Right ventricle myocardium inferior (tissue), 1 donor: ENCODE results near the gene EPAS1. TPM values are rescaled to one million over a fixed set of nuclear protein-coding genes. Genes with fewer than 3 reads are reported as not detected.
"Not testable (repeated sequence)": the region's sequence is repeated elsewhere in the genome, so short reads cannot be mapped to it uniquely, and the experiment has no call there.

Experiments
- ATAC-seq: fragments of 200-7000 bp; cut with Tn5 transposase; one replicate; pipeline ENCODE4 v1.9.1; 2020; ENCODE audit warnings: mild to moderate bottlenecking, moderate library complexity
- DNase-seq: peaks from one replicate; pipeline ENCODE4 v3.0.0; 2021; ENCODE audit errors: missing footprints
- intact Hi-C: fragments of 100-400 bp; cut with DNase I; formaldehyde crosslinking; loops from one replicate; pipeline ENCODE4 v1.11.0; 2022
- total RNA-seq: library from RNA; stranded (reverse); fragmentation: NEBNext Ultra II Directional; extraction: Animal tissue kit (Norgen Biotek cat#: 25700); gene quantifications from one replicate; pipeline ENCODE4 v1.2.1, GENCODE V29; 2021
- donor health status: DM: no; HTN: yes; CAD: no; lungs with severe emphysema.

The EPAS1 gene
- total RNA-seq, 1 donor from 2014 or later = 205 TPM

DNA sequence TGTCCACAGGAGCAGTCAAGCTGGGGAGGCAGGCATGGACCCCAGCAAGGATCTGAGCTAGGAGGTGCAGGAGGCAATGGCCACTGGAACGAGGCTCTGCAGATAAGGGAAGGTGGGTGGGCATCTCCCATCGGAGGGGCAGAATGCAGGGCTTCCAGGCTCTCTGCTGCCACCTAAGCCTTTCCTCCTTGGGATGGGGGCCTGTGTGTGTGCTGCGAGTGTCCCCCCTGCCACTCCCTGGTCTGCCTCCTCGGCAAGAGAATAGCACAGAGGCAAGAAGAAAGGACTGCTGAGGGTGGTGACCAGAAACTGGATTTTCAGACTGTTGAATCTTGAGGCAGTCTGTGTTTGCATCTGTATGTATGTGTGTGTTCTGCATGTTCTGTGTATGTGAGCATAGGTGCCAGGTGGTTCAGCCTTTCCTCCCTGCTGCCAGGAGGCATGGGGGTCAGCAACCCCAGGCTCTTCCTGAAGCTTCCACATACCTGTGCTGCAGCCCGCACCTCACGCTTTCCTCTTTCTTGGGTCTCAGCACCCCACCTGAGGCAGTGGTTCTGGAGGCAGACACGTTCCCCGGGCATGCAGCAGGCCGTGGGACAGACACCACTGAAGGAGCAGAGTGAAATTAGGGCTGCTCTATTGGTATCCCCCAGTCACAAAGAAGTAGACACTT, 86.7 kb downstream of the EPAS1 start:
- no peak for ATAC-seq
- intact Hi-C loops = no loop called here
- DNase-seq = no peak

- intact Hi-C loops = no loop called here
- ATAC-seq (no peak), DNase-seq (no peak)
Observed at GRCh38 chr2:46384457-46384815, 87.2 kb downstream of the EPAS1 start.

GRCh38 chr2:46385786-46386577, 88.8 kb downstream of the EPAS1 start:
- ATAC-seq (no peak), DNase-seq (no peak)
- intact Hi-C loops = no loop called here

GRCh38 chr2:46386763-46387162, 89.6 kb downstream of the EPAS1 start:
- intact Hi-C loops = no loop called here
- no peak for DNase-seq

DNA sequence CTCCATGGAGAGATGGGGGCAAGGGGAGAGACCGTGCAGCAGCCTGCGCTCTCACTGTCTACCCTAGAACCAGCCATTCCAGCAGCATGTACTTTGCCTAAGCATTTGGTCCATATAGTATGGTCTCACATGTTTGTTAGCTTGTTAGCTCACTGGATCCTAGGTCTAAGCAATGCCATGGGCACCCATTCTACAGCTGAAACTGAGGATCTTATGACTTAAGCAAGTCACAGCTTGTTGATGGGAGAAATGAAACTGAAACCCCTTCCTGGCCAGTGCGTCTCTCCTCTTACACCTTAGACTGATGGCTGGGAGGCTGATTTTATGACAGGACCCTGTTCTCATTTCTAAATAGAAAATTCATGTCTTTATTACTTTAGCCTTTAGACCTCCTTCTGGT, 90.1 kb downstream of the EPAS1 start:
- DNase-seq (no peak), ATAC-seq (no peak)
- intact Hi-C loops = no loop called here

More at GRCh38 chr2:46386763-46387162, 89.6 kb downstream of the EPAS1 start:
- no peak for ATAC-seq

GRCh38 chr2:46387886-46388515, 90.8 kb downstream of the EPAS1 start:
- intact Hi-C loops = no loop called here
- no peak for DNase-seq
- ATAC-seq = no peak

GRCh38 chr2:46388881-46389280, 91.7 kb downstream of the EPAS1 start:
- intact Hi-C loops = no loop called here
- DNase-seq (no peak), ATAC-seq (peak; percentile 71)

DNA sequence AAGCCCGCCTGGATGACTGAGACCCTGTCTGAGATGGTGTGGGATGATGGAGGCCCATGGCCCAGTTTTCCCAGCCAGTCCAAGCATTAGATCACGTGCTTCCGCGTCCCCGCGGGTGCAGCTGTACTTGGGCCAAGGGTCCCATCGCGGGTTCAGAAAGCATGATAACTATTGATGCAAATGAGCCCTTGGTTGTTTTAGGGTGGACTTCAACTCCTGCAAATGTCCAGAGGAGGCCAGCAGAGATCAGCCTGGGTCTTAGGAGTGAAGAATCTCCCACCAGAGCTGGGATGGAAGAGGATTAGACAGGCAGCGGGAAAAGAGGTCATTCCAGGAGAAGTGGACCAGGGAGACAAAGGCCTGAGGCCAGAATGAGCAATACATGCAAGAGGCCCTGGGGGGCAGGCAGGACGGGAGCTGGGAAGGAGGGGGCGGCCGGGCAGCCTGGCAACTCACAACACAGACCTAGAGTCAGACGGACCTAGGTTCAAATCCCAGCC, 92.3 kb downstream of the EPAS1 start:
- intact Hi-C loops = no loop called here
- ATAC-seq (peak; percentile 43), DNase-seq (peak; percentile 75)

- intact Hi-C loops = loop anchor here (5.0 kb wide), 1 partner anchor 47 kb away; no protein-coding TSS in a partner anchor
- no peak for ATAC-seq
- DNase-seq = no peak
Observed at GRCh38 chr2:46390036-46390435, 92.8 kb downstream of the EPAS1 start.

DNA sequence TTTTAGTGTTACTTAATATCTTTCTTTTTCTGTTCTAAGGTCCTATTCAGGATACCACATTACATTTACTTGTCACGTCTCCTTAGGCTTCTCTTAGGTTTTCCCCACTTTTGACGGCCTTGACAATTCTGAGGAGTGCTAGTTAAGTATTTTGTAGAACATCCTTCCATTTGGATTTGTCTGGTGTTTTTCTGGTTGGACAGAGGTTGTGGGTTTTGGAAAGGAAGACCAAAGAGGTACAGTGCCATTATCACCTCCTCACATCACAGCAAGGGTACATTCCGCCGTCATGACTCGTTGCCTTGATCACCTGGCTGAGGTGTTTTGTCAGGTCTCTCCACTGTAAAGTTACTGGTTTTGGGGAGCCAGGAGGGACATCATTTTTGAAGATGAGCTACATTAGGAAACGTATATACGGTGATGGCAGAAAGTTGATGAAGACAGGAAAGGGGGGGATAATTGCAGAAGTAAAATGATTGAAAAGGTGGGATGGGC, 93.7 kb downstream of the EPAS1 start:
- intact Hi-C loops = loop anchor here (5.0 kb wide), 1 partner anchor 46 kb away; no protein-coding TSS in a partner anchor
- ATAC-seq = no peak

GRCh38 chr2:46392561-46393346, 95.5 kb downstream of the EPAS1 start:
- DNase-seq = no peak
- intact Hi-C loops = loop anchor here (5.0 kb wide), 1 partner anchor 45 kb away; no protein-coding TSS in a partner anchor
- ATAC-seq = no peak

More for the DNA sequence above, 93.7 kb downstream of the EPAS1 start:
- DNase-seq = no peak

DNA sequence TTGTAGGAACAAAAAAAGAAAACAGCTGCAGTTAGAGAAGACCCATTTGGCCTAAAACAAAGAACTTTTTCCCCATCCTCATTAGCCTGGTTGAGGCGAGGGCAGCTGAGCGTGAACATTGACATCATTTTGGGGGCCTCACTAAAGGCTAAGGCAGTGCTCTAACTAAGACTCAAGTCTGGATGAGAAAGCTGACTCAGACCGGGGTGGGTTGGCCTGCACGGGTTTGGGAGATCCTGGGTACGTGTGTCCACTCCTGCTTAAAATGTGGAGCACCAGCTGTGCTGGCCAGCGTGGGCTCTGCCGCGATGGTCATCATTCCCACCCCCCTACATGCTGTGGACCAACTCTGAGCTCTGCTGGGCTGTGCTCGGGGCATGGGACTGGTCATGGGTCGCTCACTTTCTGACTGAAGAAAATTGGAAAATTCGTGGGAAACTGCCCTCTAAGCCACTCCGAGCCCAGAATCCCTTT, 96.2 kb downstream of the EPAS1 start:
- DNase-seq (no peak), ATAC-seq (no peak)
- intact Hi-C loops = loop anchor here (5.0 kb wide), 1 partner anchor 44 kb away; no protein-coding TSS in a partner anchor

GRCh38 chr2:46393865-46394264, 96.7 kb downstream of the EPAS1 start:
- ATAC-seq = no peak
- intact Hi-C loops = loop anchor here (5.0 kb wide), 1 partner anchor 43 kb away; no protein-coding TSS in a partner anchor
- DNase-seq = no peak

GRCh38 chr2:46394649-46395510, 97.7 kb downstream of the EPAS1 start:
- intact Hi-C loops = loop anchor here (5.0 kb wide), 1 partner anchor 42 kb away; no protein-coding TSS in a partner anchor
- DNase-seq (no peak), ATAC-seq (no peak)

DNA sequence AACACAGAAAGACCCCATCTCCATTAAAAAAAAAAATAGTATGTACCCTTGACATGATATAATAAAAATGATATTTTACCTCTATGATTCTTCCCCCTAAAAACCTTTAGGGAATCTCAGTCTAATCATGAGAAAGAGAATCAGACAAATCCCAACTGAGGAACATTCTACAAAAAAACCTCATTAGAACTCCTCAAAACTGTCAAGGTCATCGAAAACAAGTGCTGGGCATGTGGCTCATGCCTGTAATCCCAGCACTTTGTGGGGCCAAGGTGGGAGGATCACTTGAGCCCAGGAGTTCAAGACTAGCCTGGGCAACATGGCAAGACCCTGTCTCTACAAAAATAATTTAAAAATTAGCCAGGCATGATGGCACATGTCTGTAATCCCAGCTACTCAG, 98.5 kb downstream of the EPAS1 start:
- DNase-seq, intact Hi-C loops, ATAC-seq: not testable (repeated sequence)

DNA sequence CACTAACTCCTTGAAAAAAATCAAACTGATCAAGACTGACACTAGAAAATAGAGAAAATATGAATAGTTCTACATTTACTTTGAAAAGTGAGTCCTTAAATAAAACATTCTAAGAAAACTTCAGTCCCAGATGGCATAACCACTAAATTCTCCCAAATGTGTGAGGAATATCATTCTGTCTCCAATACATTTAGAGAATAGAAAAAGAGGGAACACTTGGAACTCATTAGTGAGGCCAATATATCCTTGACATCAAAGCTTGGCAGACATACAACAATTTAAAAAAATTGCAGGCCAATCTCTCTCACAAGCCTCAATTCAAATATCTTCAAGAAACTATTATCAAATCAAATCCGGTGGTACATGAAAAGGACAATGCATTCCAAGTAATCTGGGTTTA, 102.8 kb downstream of the EPAS1 start:
- DNase-seq = no peak
- ATAC-seq = no peak
- intact Hi-C loops = no loop called here

DNA sequence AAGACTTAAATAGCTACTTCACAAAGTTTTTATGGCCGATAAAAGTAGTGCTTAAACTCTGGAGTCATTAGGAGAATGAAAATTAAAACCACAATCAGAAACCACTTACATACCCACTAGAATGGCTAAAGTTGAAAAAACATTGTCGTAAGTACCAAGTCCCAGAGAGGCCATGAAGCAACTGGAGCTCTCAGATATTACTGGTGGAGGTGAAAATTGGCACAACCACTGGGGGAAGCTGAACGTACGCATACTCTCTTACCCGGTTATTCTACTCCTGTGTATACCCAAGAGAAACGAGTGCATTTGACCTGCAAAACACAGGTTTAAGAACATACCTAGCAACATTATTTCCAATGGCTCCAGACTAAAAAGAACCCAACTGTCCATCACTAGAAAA, 105.7 kb downstream of the EPAS1 start:
- DNase-seq = no peak
- ATAC-seq = no peak
- intact Hi-C loops = no loop called here
